ENCODE measurements around the gene AFAP1L2. TPM values are rescaled to one million over a fixed set of nuclear protein-coding genes. Genes with fewer than 3 reads are reported as not detected.

AFAP1L2 gene
- polyA plus RNA-seq, 3 donors = 0.01 to 0.43 TPM; not detected in 1

DNA sequence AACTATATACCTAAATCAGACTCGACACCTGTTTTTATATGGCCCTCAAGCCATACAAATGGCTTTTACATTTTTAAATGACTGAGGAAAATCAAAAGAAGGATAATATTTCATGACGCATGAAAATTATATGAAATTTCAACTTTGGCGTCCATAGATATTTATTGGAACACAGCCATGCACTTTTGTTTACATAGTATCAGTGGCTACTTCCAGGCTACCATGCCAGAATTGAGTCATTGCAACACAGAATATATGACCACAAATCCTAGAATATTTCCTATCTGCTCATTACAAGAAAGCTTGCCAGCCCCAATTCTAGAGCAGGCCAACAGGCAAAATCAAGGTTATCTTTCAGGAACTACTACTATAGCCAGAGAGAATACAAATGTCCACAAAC is 29.3 kb downstream of the AFAP1L2 start:
- no peak overlapping the region for H3K9ac ChIP-seq (ENCODE audit: insufficient read depth, low read length, poor library complexity, severe bottlenecking)
- no peak for DNase-seq
- H3K27me3 Mint-ChIP-seq (ENCODE audit: low read depth in 3 of 3) = peaks cover 1 to 9% (median 4%) of the 10 kb centered on the region in 3 donors
- H3K27ac Mint-ChIP-seq = no peak overlapping the region
- no peaks in the 10 kb centered on the region for H3K36me3 ChIP-seq (replicated peaks in 1 of 2; ENCODE audit: control insufficient read depth in 1 of 2, insufficient read depth in 2 of 2, low read length in 2 of 2)
- H3K27me3 ChIP-seq (ENCODE audit: control insufficient read depth in 2 of 2, insufficient read depth in 2 of 2, low read length in 2 of 2) = no peaks in the 10 kb centered on the region
- intact Hi-C loops (cut with micrococcal nuclease) = no loop called here
- H3K4me2 ChIP-seq (replicated peaks; ENCODE audit: extremely low read depth, low read length, poor library complexity, severe bottlenecking) = no peak overlapping the region
- H3K79me2 ChIP-seq (ENCODE audit: insufficient read depth, low read length) = no peaks in the 10 kb centered on the region
- H3K27ac ChIP-seq (ENCODE audit: low read depth in 1 of 2, low read length in 2 of 2) = no peak overlapping the region
- H3K36me3 Mint-ChIP-seq = no peaks in the 10 kb centered on the region
- H3K9me3 Mint-ChIP-seq = peaks cover 0 to 3% (median 0%) of the 10 kb centered on the region in 7 donors
- H3K4me1 Mint-ChIP-seq = no peaks in the 10 kb centered on the region
- TF ChIP-seq, protein P1, sequence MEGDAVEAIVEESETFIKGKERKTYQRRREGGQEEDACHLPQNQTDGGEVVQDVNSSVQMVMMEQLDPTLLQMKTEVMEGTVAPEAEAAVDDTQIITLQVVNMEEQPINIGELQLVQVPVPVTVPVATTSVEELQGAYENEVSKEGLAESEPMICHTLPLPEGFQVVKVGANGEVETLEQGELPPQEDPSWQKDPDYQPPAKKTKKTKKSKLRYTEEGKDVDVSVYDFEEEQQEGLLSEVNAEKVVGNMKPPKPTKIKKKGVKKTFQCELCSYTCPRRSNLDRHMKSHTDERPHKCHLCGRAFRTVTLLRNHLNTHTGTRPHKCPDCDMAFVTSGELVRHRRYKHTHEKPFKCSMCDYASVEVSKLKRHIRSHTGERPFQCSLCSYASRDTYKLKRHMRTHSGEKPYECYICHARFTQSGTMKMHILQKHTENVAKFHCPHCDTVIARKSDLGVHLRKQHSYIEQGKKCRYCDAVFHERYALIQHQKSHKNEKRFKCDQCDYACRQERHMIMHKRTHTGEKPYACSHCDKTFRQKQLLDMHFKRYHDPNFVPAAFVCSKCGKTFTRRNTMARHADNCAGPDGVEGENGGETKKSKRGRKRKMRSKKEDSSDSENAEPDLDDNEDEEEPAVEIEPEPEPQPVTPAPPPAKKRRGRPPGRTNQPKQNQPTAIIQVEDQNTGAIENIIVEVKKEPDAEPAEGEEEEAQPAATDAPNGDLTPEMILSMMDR (IDR thresholded peaks at IDR 0.05) = no peak
- 100% methylated on average over 2 of the region's 3 CpGs for WGBS (ENCODE audit: insufficient coverage)
- no peak overlapping the region for H2AFZ ChIP-seq (ENCODE audit: insufficient read depth, low read depth, low read length, poor library complexity, severe bottlenecking)
- H3K4me3 Mint-ChIP-seq = no peak overlapping the region
- H3K9me3 ChIP-seq (replicated peaks in 1 of 2; ENCODE audit: control insufficient read depth in 1 of 2, insufficient read depth in 1 of 2, low read length in 2 of 2) = no peaks in the 10 kb centered on the region
- H3K4me1 ChIP-seq (ENCODE audit: control insufficient read depth in 1 of 2, insufficient read depth in 2 of 2, low read length in 2 of 2) = no peaks in the 10 kb centered on the region
- no peaks in the 10 kb centered on the region for H4K20me1 ChIP-seq (ENCODE audit: insufficient read depth, low read length)
- no peak overlapping the region for H3K4me3 ChIP-seq (replicated peaks in 1 of 3; ENCODE audit: low read depth in 2 of 3, low read length in 3 of 3)

DNA sequence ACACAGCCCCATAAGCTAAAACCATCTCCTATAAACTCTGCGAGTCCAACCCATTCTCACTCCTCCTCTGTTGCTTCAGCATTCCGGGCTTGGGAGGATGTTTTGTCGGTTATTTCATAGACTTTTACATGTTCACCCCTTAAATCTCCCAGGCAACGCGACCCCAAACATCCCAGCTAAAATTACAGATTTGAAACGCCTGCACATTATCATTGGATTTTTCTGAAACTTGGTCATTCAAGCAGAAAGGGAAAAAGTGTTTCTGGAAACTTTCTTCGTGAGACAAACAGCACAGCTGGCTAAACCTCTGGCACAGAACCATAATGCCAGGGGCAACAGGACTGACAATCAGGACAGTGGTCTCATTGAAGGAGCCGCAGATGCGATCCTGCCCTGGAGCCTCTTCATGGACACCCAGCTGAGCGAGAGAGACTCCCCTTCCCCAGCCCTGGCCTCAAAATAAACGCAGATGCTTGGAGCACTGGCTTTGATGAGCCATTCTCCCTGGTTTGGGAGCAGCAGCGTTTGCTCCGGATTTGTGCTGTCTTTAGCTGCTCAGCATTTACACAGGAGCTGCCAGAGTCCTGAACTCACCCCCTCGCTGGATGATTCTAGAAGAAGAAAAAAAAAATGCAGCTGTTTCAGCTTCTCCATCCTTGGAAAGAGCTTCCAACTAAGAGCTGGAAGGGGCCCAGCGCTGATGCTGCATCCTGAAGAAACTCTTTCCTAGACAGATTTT is 30.1 kb downstream of the AFAP1L2 start:
- H3K27me3 ChIP-seq (ENCODE audit: control insufficient read depth in 2 of 2, insufficient read depth in 2 of 2, low read length in 2 of 2) = no peaks in the 10 kb centered on the region
- H3K27me3 Mint-ChIP-seq (ENCODE audit: low read depth in 3 of 3) = peaks cover 0 to 6% (median 4%) of the 10 kb centered on the region in 3 donors
- TF ChIP-seq, protein P1 (IDR thresholded peaks at IDR 0.05) = no peak
- no peak overlapping the region for H3K4me3 ChIP-seq (replicated peaks in 1 of 3; ENCODE audit: low read depth in 2 of 3, low read length in 3 of 3)
- H4K20me1 ChIP-seq (ENCODE audit: insufficient read depth, low read length) = no peaks in the 10 kb centered on the region
- H3K79me2 ChIP-seq (ENCODE audit: insufficient read depth, low read length) = no peaks in the 10 kb centered on the region
- H2AFZ ChIP-seq (ENCODE audit: insufficient read depth, low read depth, low read length, poor library complexity, severe bottlenecking) = no peak overlapping the region
- H3K4me1 Mint-ChIP-seq = no peaks in the 10 kb centered on the region
- H3K36me3 Mint-ChIP-seq = no peaks in the 10 kb centered on the region
- 97% methylated on average over 14 of the region's 15 CpGs for WGBS (ENCODE audit: insufficient coverage)
- no peaks in the 10 kb centered on the region for H3K9me3 ChIP-seq (replicated peaks in 1 of 2; ENCODE audit: control insufficient read depth in 1 of 2, insufficient read depth in 1 of 2, low read length in 2 of 2)
- H3K27ac ChIP-seq (ENCODE audit: low read depth in 1 of 2, low read length in 2 of 2) = no peak overlapping the region
- no peak for DNase-seq
- no peaks in the 10 kb centered on the region for H3K4me1 ChIP-seq (ENCODE audit: control insufficient read depth in 1 of 2, insufficient read depth in 2 of 2, low read length in 2 of 2)
- no peak overlapping the region for H3K4me3 Mint-ChIP-seq
- peaks cover 0 to 3% (median 0%) of the 10 kb centered on the region in 7 donors for H3K9me3 Mint-ChIP-seq
- H3K4me2 ChIP-seq (replicated peaks; ENCODE audit: extremely low read depth, low read length, poor library complexity, severe bottlenecking) = no peak overlapping the region
- no peaks in the 10 kb centered on the region for H3K36me3 ChIP-seq (replicated peaks in 1 of 2; ENCODE audit: control insufficient read depth in 1 of 2, insufficient read depth in 2 of 2, low read length in 2 of 2)
- no peak overlapping the region for H3K27ac Mint-ChIP-seq
- H3K9ac ChIP-seq (ENCODE audit: insufficient read depth, low read length, poor library complexity, severe bottlenecking) = no peak overlapping the region
- intact Hi-C loops (cut with micrococcal nuclease) = no loop called here
